Esophagus muscularis mucosa (tissue), 4 donors: ENCODE data around the gene HSPB9.

ENCODE experiments used
- CTCF ChIP-seq, 3 experiments: fragments of 200-600 bp in 2 of 3; fragments of 450-650 bp in 1 of 3; sonication (generic) in 2 of 3; IDR thresholded peaks; one replicate each; pipeline ENCODE4 v1.5.1; 2017 to 2019; ENCODE audit warnings: antibody characterized with exemption in 3 of 3, mild to moderate bottlenecking in 2 of 3, moderate library complexity in 1 of 3
- EP300 ChIP-seq: sonication (generic); formaldehyde crosslinking; IDR thresholded peaks from one replicate; pipeline ENCODE4 v1.6.1; 2017; ENCODE audit warnings: antibody characterized with exemption
- POLR2A ChIP-seq: fragments of 450-650 bp; IDR thresholded peaks from one replicate; pipeline ENCODE4 v1.6.1; 2017; ENCODE audit warnings: antibody characterized with exemption, moderate library complexity, mild to moderate bottlenecking, low read depth
- POLR2AphosphoS5 ChIP-seq, 2 donors: sonication (generic); formaldehyde crosslinking; IDR thresholded peaks; one replicate each; pipeline ENCODE4 v1.6.1; 2017; ENCODE audit warnings: antibody characterized with exemption in 2 of 2

DNA sequence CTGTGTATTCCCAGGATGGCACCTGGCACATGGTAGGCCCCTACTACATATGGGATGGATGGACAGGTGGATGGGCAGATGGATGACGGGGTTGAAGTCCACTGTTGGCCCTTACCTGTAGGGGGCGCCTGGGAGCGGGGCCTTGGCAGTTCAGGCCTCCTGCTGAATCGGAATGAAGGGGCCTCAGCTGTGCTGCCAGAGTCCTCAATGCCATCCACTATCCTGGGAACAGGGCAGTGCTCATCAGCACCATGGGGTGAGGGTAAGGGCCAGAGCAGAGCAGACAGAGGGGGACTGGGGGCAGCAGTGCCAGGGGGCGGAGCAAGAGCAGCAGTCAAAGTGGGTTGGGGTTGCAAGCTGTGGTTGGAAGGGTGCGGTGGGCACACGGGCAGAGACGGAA is 40.5 kb downstream of the HSPB9 start:
- no peak for TF ChIP-seq POLR2AphosphoS5 (IDR thresholded peaks at IDR 0.05)
- TF ChIP-seq CTCF (IDR thresholded peaks at IDR 0.05) = peak in 1 of 3 experiments; percentile 9
- TF ChIP-seq POLR2A = no peak
- TF ChIP-seq EP300 = no peak
